Umbilical cord (tissue), 2 donors: Measurements from ENCODE around the gene GPR61. TPM values are rescaled to one million over a fixed set of nuclear protein-coding genes. Genes with fewer than 3 reads are reported as not detected.

ENCODE experiments used
- DNase-seq: peaks from one replicate; pipeline ENCODE4 v3.0.0-alpha.2; 2015; ENCODE audit warnings: low spot score
- total RNA-seq: library from RNA; depleted of rRNA; stranded (reverse); fragments of >200 nt; gene quantifications from one replicate; pipeline ENCODE4 v1.2.3, GENCODE V29; 2014; ENCODE audit warnings: low replicate concordance; ENCODE audit not compliant: insufficient read depth

Gene GPR61
- total RNA-seq, 1 donor from 2014 or later, result 3.1 TPM

GRCh38 chr1:109509176-109510134 lies 30.2 kb upstream of the GPR61 start, which contains the start of gene AMIGO1:
Gene AMIGO1 (minus strand): TSS chr1:109509727. CDS start chr1:109508912, 815 bp downstream.
- DNase-seq, result peak; percentile 50

- no peak for DNase-seq
Measured at GRCh38 chr1:109513110-109513710, 26.5 kb upstream of the GPR61 start.

DNA sequence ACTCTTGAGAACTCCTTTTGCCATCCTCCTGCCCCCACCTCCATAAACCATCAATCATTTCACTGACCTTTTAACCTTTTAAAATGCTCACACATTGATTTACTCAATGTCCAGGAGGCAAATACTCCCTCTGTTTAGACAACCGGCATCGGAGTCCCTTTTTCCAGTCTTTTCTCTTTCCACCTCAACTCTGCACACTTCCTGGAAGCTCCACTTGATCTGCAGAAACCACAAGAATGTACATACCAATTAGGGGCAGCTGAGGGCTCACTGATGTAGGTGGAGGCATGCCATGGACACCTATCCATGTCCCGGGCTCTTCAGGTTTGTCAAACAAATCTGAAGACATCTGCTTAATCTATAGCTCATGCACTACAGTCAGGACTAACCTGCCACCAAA lies 24.8 kb upstream of the GPR61 start:
- DNase-seq, result no peak

DNA sequence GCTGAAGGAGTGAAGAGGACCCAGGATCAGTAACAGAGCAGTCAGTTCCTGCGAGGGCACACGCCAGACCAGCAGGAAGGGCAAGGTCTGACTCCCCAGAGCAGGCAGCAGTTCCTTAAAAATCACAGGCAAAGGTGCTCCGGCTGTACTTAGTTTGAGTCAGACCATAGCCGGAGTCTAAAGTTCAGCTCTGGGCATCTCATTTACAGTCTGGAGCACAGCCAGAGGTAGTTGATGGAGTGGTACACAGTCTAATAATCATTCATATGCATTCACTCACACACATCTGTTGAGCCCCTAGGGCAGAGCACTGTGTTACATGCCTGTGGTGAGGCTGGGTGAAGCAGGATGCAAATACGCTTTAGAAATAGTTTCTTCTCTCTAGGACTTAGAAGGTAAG lies 22.8 kb upstream of the GPR61 start:
- no peak for DNase-seq

DNA sequence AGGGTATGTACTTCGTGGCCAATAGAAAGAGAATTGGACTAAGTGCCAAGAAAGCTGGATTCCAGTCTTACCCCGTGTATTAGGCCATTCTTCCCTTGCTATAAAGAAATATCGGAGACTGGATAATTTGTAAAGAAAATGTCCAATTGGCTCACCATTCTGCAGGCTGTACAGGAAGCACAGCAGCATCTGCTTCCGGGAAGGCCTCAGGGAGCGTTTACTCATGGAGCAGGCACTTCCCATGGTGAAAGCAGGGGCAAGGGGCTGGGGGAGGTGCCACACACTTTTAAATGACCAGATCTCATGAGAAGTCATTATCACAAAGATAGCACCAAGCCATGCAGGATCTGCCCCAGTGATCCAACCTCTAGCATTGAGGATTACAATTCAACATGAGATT lies 22.3 kb upstream of the GPR61 start:
- no peak for DNase-seq

DNA sequence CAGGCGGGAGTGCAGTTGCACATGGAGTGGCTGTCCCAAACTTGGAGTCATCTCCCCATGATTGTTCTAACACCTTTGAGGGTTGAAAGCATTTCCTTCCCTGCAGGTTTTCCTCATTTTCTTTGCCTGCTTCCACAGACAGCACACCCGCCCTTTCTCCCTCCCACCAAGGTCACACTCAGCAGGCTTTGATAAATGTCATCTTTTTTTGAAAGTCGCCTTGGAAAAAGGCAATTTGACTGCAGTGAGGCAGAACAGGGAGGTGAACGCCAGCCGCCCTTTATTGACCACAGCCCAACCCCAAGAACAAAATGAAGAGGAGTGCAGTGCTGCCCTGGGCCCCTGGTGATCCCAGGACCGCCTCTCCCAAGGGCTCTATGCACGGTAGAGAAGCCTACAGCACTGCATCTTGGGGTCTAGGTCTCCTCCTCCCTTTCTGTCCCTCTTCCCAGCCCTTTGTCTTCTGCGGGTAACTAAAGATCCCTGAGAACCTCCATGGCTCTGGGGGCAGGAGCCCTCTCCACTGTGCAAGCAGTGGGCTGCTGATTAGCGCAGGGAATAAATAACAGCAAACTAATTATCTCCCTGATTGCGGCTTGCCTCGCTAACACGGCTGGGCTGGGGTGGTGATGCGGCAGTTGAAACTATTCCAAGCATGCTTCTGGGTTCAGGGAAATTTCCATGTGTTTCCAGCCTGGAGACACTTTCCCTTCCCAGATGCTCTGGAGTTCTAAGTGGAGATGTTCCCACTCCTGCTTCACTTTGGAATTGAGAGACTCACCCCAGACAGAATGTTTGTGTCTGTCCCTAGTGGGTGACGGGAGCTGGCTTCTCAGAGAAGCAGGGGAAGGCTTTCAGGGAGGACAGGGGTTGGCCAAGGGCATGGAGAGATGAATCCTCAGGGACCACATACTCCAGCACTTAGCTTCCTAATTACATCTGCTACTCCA lies 18.4 kb upstream of the GPR61 start:
- no peak for DNase-seq

DNA sequence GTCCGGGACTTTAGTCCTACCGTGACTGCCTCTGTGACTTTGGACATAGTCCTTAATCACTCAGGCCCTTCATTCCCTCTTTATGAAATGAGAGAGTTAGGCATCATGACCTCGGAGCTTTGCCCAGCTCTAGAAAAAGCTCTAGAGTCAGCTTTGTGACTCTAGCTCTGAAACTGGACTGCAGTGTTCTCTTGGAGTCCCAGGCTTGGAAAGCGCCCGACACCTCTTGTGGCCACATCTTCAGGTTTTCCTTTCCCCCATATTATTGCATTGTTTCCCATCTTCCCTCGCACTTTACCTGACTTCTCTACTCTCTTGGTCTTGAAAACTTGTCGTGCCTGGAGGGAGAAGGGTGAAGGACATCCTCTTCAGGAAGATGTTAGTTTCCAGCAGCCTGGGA lies 17.6 kb upstream of the GPR61 start:
- no peak for DNase-seq

- DNase-seq, result no peak
Measured at GRCh38 chr1:109523706-109524105, 16.0 kb upstream of the GPR61 start.

GRCh38 chr1:109527098-109527811 lies 12.4 kb upstream of the GPR61 start:
- no peak for DNase-seq

- DNase-seq, result no peak
Measured at GRCh38 chr1:109527846-109528695, 11.6 kb upstream of the GPR61 start.

- no peak for DNase-seq
Measured at GRCh38 chr1:109528712-109529111, 11.0 kb upstream of the GPR61 start.

DNA sequence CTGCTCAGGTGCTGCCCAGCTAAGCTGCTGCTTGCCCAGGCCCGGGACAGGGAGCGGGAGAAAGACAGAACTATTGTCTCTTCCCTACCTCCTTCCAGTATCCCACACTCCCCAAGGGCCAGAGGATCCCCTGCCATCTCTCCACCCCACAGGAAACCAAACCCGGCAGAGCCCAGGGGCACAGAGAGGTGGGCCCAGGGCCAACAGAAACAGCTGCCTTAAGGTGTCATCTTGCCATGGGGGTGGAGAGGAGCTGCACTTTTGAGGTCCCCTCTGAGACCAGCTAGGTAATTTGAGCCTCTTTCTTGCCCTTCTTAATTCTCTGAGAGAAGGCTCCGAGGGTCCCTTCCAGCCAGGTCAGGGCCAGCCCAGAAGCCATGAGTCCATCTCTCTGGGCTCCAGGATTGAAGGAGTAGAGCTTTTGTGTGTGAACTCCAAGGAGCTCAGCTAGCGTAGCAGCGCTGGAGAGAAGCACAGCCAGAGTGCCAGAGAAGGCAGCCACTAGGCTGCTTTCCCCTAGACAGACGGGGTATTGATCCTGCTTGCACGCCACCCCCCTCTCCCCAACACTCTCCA lies 9.7 kb upstream of the GPR61 start:
- no peak for DNase-seq

GRCh38 chr1:109530457-109531087 lies 9.1 kb upstream of the GPR61 start:
- DNase-seq, result no peak

DNA sequence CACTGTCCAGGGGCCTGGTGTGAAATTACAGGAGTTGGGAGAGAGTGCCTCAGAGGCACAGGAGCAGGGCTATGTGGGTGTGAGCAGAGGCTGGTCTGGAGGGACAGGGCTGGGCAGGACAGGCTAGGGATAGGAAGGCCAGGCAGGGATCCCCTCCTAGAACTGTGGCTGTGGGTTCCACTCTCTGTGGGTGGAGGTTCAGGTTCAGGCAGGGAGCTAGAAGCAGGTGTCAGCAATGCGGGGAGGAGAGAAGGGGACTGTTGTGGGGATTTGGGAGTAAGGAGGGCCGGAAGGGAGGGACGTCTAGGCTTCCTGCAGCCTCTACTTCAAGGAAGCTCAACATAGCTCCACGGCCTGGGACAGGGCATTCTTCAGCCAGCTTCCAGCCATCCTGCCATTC lies 8.3 kb upstream of the GPR61 start:
- no peak for DNase-seq

- no peak for DNase-seq
Measured at GRCh38 chr1:109531826-109532364, 7.8 kb upstream of the GPR61 start.

- peak; percentile 77 for DNase-seq
Measured at GRCh38 chr1:109532365-109533136, 7.1 kb upstream of the GPR61 start.

GRCh38 chr1:109534307-109534858 lies 5.3 kb upstream of the GPR61 start:
- DNase-seq, result no peak

DNA sequence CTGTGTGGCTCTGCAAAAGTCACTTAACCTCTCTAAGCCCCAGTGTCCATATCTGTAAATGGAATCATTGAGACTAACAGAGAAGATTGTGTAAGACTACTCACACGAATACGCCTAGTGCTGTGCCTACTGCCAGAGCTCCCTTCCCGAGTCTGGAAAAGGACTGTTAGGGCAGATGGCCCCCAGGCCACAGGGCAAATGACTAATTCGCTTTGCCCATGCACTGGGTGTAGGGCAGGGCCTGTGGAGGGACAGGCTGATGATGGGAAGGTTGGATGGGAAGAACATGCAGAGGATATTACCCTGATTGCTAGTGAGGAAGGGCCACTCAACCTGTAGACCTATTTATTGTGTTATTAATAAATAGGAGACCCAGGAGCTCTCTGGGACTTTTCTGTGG lies 4.2 kb upstream of the GPR61 start:
- DNase-seq, result no peak
